Activated CD4-positive, alpha-beta memory T cell treated with anti-CD3 and anti-CD28 coated beads for 36 hours (primary cell): ENCODE data around the gene ATP8A1. TPM values are rescaled to one million over a fixed set of nuclear protein-coding genes. Genes with fewer than 3 reads are reported as not detected.

Experiments used
- CTCF ChIA-PET: fragments of 350-600 bp; sonication (Branson Sonifier 250); formaldehyde crosslinking; loops from one replicate; lab custom pipeline; 2021; ENCODE audit warnings: antibody characterized with exemption, inconsistent platforms; lab: Charles Lee
- POLR2A ChIA-PET: fragments of 350-600 bp; sonication (Branson Sonifier 250); formaldehyde crosslinking; loops from one replicate; lab custom pipeline; 2021; ENCODE audit warnings: antibody characterized with exemption; lab: Charles Lee
- DNase-seq: peaks from one replicate; pipeline ENCODE4 v3.0.0-alpha.2; 2020
- H3K27ac Mint-ChIP-seq: one replicate; pipeline ENCODE4 v1.8.0; 2021; ENCODE audit warnings: mixed read lengths
- H3K27me3 Mint-ChIP-seq: one replicate; pipeline ENCODE4 v1.8.0; 2021; ENCODE audit warnings: mixed read lengths
- H3K36me3 Mint-ChIP-seq: one replicate; pipeline ENCODE4 v1.8.0; 2021; ENCODE audit warnings: mixed read lengths
- H3K4me1 Mint-ChIP-seq: one replicate; pipeline ENCODE4 v1.8.0; 2021; ENCODE audit warnings: low read depth, mixed read lengths
- H3K4me3 Mint-ChIP-seq: one replicate; pipeline ENCODE4 v1.8.0; 2021; ENCODE audit warnings: mild to moderate bottlenecking, mixed read lengths
- H3K9me3 Mint-ChIP-seq: one replicate; pipeline ENCODE4 v1.8.0; 2021; ENCODE audit warnings: mixed read lengths
- intact Hi-C: fragments of 100-400 bp; cut with micrococcal nuclease; formaldehyde crosslinking; loops from one replicate; pipeline ENCODE4 v1.15.1; 2023
- total RNA-seq, 2 experiments: library from RNA; stranded (reverse); gene quantifications; one replicate each; pipeline ENCODE4 v1.2.3, GENCODE V29; 2021

Gene ATP8A1
- total RNA-seq, 2 experiments from 2014 or later = 23.9 to 24.0 TPM

- H3K27ac Mint-ChIP-seq = no peak overlapping the region
- H3K27me3 Mint-ChIP-seq = no peaks in the 10 kb centered on the region
- H3K36me3 Mint-ChIP-seq = peaks cover 8% of the 10 kb centered on the region
- POLR2A ChIA-PET = no interaction called here
- no peak for DNase-seq
- CTCF ChIA-PET = interaction anchor here (4.1 kb wide), 1 partner anchor 8 kb away, joined by 19 read pairs; no protein-coding TSS in a partner anchor
- H3K4me1 Mint-ChIP-seq = no peaks in the 10 kb centered on the region
- no peak overlapping the region for H3K4me3 Mint-ChIP-seq
- H3K9me3 Mint-ChIP-seq = no peaks in the 10 kb centered on the region
- intact Hi-C loops = no loop called here
Observed at GRCh38 chr4:42560467-42560861, 96.4 kb downstream of the ATP8A1 start.

- Mint-ChIP-seq H3K36me3 (peaks cover 14% of the 10 kb centered on the region), H3K4me1 (no peaks in the 10 kb centered on the region), H3K4me3 (no peak overlapping the region), H3K27ac (no peak overlapping the region), H3K9me3 (no peaks in the 10 kb centered on the region), H3K27me3 (no peaks in the 10 kb centered on the region)
- no peak for DNase-seq
- POLR2A ChIA-PET = no interaction called here
- intact Hi-C loops = no loop called here
- CTCF ChIA-PET = interaction anchor here (4.1 kb wide), 1 partner anchor 10 kb away, joined by 19 read pairs; no protein-coding TSS in a partner anchor
Observed at GRCh38 chr4:42558156-42558555, 98.7 kb downstream of the ATP8A1 start.

- POLR2A ChIA-PET = no interaction called here
- Mint-ChIP-seq H3K4me3 (no peak overlapping the region), H3K9me3 (no peaks in the 10 kb centered on the region), H3K36me3 (peaks cover 6% of the 10 kb centered on the region), H3K27me3 (no peaks in the 10 kb centered on the region), H3K27ac (no peak overlapping the region), H3K4me1 (no peaks in the 10 kb centered on the region)
- DNase-seq = no peak
- intact Hi-C loops = no loop called here
- CTCF ChIA-PET = interaction anchor here (0.8 kb wide), 1 partner anchor 13 kb away, joined by 4 read pairs; no protein-coding TSS in a partner anchor
Observed at GRCh38 chr4:42555828-42556227, 101.1 kb downstream of the ATP8A1 start.

- intact Hi-C loops = no loop called here
- CTCF ChIA-PET = no interaction called here
- H3K4me1 Mint-ChIP-seq = no peaks in the 10 kb centered on the region
- H3K27ac Mint-ChIP-seq = no peak overlapping the region
- peaks cover 11% of the 10 kb centered on the region for H3K36me3 Mint-ChIP-seq
- H3K4me3 Mint-ChIP-seq = no peak overlapping the region
- H3K9me3 Mint-ChIP-seq = no peaks in the 10 kb centered on the region
- no peak for DNase-seq
- POLR2A ChIA-PET = no interaction called here
- H3K27me3 Mint-ChIP-seq = no peaks in the 10 kb centered on the region
Observed at GRCh38 chr4:42554072-42554471, 102.8 kb downstream of the ATP8A1 start.

- intact Hi-C loops = no loop called here
- Mint-ChIP-seq H3K4me3 (no peak overlapping the region), H3K4me1 (no peaks in the 10 kb centered on the region), H3K27me3 (no peaks in the 10 kb centered on the region), H3K27ac (no peak overlapping the region), H3K36me3 (peaks cover 15% of the 10 kb centered on the region), H3K9me3 (no peaks in the 10 kb centered on the region)
- POLR2A ChIA-PET = no interaction called here
- CTCF ChIA-PET = no interaction called here
- no peak for DNase-seq
Observed at GRCh38 chr4:42549896-42550295, 107.0 kb downstream of the ATP8A1 start.

GRCh38 chr4:42547805-42548204 is 109.1 kb downstream of the ATP8A1 start:
- CTCF ChIA-PET = no interaction called here
- Mint-ChIP-seq H3K4me3 (no peak overlapping the region), H3K4me1 (no peaks in the 10 kb centered on the region), H3K27ac (no peak overlapping the region), H3K27me3 (no peaks in the 10 kb centered on the region), H3K36me3 (peaks cover 12% of the 10 kb centered on the region), H3K9me3 (peaks cover 1% of the 10 kb centered on the region)
- no peak for DNase-seq
- intact Hi-C loops = no loop called here
- POLR2A ChIA-PET = no interaction called here

- H3K27ac Mint-ChIP-seq = no peak overlapping the region
- CTCF ChIA-PET = no interaction called here
- intact Hi-C loops = no loop called here
Observed at GRCh38 chr4:42543762-42544161, 113.1 kb downstream of the ATP8A1 start.

GRCh38 chr4:42543126-42543525 is 113.8 kb downstream of the ATP8A1 start:
- CTCF ChIA-PET = no interaction called here

More at GRCh38 chr4:42543762-42544161, 113.1 kb downstream of the ATP8A1 start:
- H3K36me3 Mint-ChIP-seq = peaks cover 20% of the 10 kb centered on the region
- H3K4me1 Mint-ChIP-seq = no peaks in the 10 kb centered on the region
- no peak for DNase-seq
- POLR2A ChIA-PET = no interaction called here
- no peaks in the 10 kb centered on the region for H3K27me3 Mint-ChIP-seq
- H3K9me3 Mint-ChIP-seq = peaks cover 2% of the 10 kb centered on the region
- H3K4me3 Mint-ChIP-seq = no peak overlapping the region

GRCh38 chr4:42541647-42542046 is 115.3 kb downstream of the ATP8A1 start:
- ChIA-PET POLR2A (no interaction called here), CTCF (no interaction called here)
- Mint-ChIP-seq H3K27ac (no peak overlapping the region), H3K36me3 (peaks cover 25% of the 10 kb centered on the region), H3K27me3 (no peaks in the 10 kb centered on the region), H3K4me1 (peaks cover 5% of the 10 kb centered on the region), H3K9me3 (peaks cover 6% of the 10 kb centered on the region), H3K4me3 (no peak overlapping the region)
- intact Hi-C loops = no loop called here
- DNase-seq = no peak

More at GRCh38 chr4:42543126-42543525, 113.8 kb downstream of the ATP8A1 start:
- POLR2A ChIA-PET = no interaction called here
- peaks cover 6% of the 10 kb centered on the region for H3K9me3 Mint-ChIP-seq
- intact Hi-C loops = no loop called here
- no peaks in the 10 kb centered on the region for H3K4me1 Mint-ChIP-seq
- no peak for DNase-seq
- H3K36me3 Mint-ChIP-seq = peaks cover 22% of the 10 kb centered on the region
- no peak overlapping the region for H3K27ac Mint-ChIP-seq
- no peaks in the 10 kb centered on the region for H3K27me3 Mint-ChIP-seq
- no peak overlapping the region for H3K4me3 Mint-ChIP-seq

- H3K9me3 Mint-ChIP-seq = no peaks in the 10 kb centered on the region
- ChIA-PET POLR2A (no interaction called here), CTCF (no interaction called here)
- no peak for DNase-seq
- peaks cover 28% of the 10 kb centered on the region for H3K36me3 Mint-ChIP-seq
- no peak overlapping the region for H3K27ac Mint-ChIP-seq
- no peaks in the 10 kb centered on the region for H3K27me3 Mint-ChIP-seq
- intact Hi-C loops = no loop called here
- peaks cover 5% of the 10 kb centered on the region for H3K4me1 Mint-ChIP-seq
- no peak overlapping the region for H3K4me3 Mint-ChIP-seq
Observed at GRCh38 chr4:42533042-42533441, 123.9 kb downstream of the ATP8A1 start.

GRCh38 chr4:42531341-42532030 is 125.4 kb downstream of the ATP8A1 start:
- Mint-ChIP-seq H3K36me3 (peaks cover 24% of the 10 kb centered on the region), H3K9me3 (no peaks in the 10 kb centered on the region), H3K27ac (no peak overlapping the region), H3K27me3 (no peaks in the 10 kb centered on the region), H3K4me1 (no peaks in the 10 kb centered on the region), H3K4me3 (no peak overlapping the region)
- intact Hi-C loops = no loop called here
- ChIA-PET POLR2A (no interaction called here), CTCF (no interaction called here)
- DNase-seq = no peak

GRCh38 chr4:42523066-42523718 is 133.7 kb downstream of the ATP8A1 start:
- Mint-ChIP-seq H3K4me1 (no peaks in the 10 kb centered on the region), H3K27me3 (no peaks in the 10 kb centered on the region), H3K4me3 (no peak overlapping the region), H3K9me3 (no peaks in the 10 kb centered on the region), H3K27ac (no peak overlapping the region), H3K36me3 (peaks cover 7% of the 10 kb centered on the region)
- intact Hi-C loops = no loop called here
- POLR2A ChIA-PET = no interaction called here
- CTCF ChIA-PET = interaction anchor here (1.6 kb wide), 1 partner anchor 241 kb away, joined by 5 read pairs; no protein-coding TSS in a partner anchor
- no peak for DNase-seq
